ENCODE measurements around the gene KRTAP10-10.

GRCh38 chr21:44609193-44609592 lies 28.0 kb upstream of the KRTAP10-10 start:
- no peak for TF ChIP-seq CTCF (IDR thresholded peaks at IDR 0.05; ENCODE audit: low read length)
- no peak for TF ChIP-seq EZH2 (optimal IDR thresholded peaks at IDR 0.05; ENCODE audit: low read depth, low read length)
